Progenitor cell of endocrine pancreas (in vitro differentiated cells): ENCODE measurements around the gene CCDC89. TPM values are rescaled to one million over a fixed set of nuclear protein-coding genes. Genes with fewer than 3 reads are reported as not detected.

Experiments used
- DNase-seq: peaks from one replicate; pipeline ENCODE4 v3.0.0; 2021; ENCODE audit warnings: low spot score; ENCODE audit not compliant: unreplicated experiment
- H3K27ac Mint-ChIP-seq: 2 replicates; pipeline ENCODE4 v1.8.0; 2021; ENCODE audit warnings: mild to moderate bottlenecking, moderate library complexity, mixed read lengths
- H3K27me3 Mint-ChIP-seq: 2 replicates; pipeline ENCODE4 v1.8.0; 2021; ENCODE audit warnings: mixed read lengths
- H3K36me3 Mint-ChIP-seq: 2 replicates; pipeline ENCODE4 v1.8.0; 2022; ENCODE audit warnings: mixed read lengths; ENCODE audit not compliant: insufficient read depth
- H3K4me1 Mint-ChIP-seq: 2 replicates; pipeline ENCODE4 v1.8.0; 2021; ENCODE audit warnings: low read depth, mixed read lengths
- H3K4me3 Mint-ChIP-seq: 2 replicates; pipeline ENCODE4 v1.8.0; 2021; ENCODE audit warnings: low read depth, mild to moderate bottlenecking, moderate library complexity, mixed read lengths
- H3K9me3 Mint-ChIP-seq: 2 replicates; pipeline ENCODE4 v1.8.0; 2021; ENCODE audit warnings: low read depth, mixed read lengths
- CTCF ChIP-seq: fragments of 200-600 bp; sonication (generic); IDR thresholded peaks from one replicate; pipeline ENCODE4 v1.5.0; 2021; ENCODE audit warnings: antibody characterized with exemption, mild to moderate bottlenecking; ENCODE audit not compliant: unreplicated experiment
- total RNA-seq: library from RNA; stranded (reverse); gene quantifications from 2 replicates; pipeline ENCODE4 v1.2.1, GENCODE V29; 2021

CCDC89 gene
- total RNA-seq, 1 donor from 2014 or later: not detected

GRCh38 chr11:85685125-85685819 lies 723 bp downstream of the CCDC89 start:
- H3K27me3 Mint-ChIP-seq: no peaks in the 10 kb centered on the region
- no peaks in the 10 kb centered on the region for H3K36me3 Mint-ChIP-seq
- H3K4me3 Mint-ChIP-seq: no peak overlapping the region
- no peaks in the 10 kb centered on the region for H3K9me3 Mint-ChIP-seq
- TF ChIP-seq CTCF: no peak
- no peak overlapping the region for H3K27ac Mint-ChIP-seq
- DNase-seq: no peak
- H3K4me1 Mint-ChIP-seq: peaks cover 9% of the 10 kb centered on the region

- peaks cover 9% of the 10 kb centered on the region for H3K4me1 Mint-ChIP-seq
- TF ChIP-seq CTCF: no peak
- H3K27me3 Mint-ChIP-seq: no peaks in the 10 kb centered on the region
- H3K4me3 Mint-ChIP-seq: no peak overlapping the region
- DNase-seq: no peak
- H3K9me3 Mint-ChIP-seq: no peaks in the 10 kb centered on the region
- no peaks in the 10 kb centered on the region for H3K36me3 Mint-ChIP-seq
- H3K27ac Mint-ChIP-seq: no peak overlapping the region
These were observed 3.4 kb downstream of the CCDC89 start for GRCh38 chr11:85682330-85683305.

- H3K4me1 Mint-ChIP-seq: peaks cover 4% of the 10 kb centered on the region
- no peaks in the 10 kb centered on the region for H3K9me3 Mint-ChIP-seq
- TF ChIP-seq CTCF: no peak
- H3K27ac Mint-ChIP-seq: no peak overlapping the region
- no peaks in the 10 kb centered on the region for H3K36me3 Mint-ChIP-seq
- H3K27me3 Mint-ChIP-seq: no peaks in the 10 kb centered on the region
- no peak overlapping the region for H3K4me3 Mint-ChIP-seq
- no peak for DNase-seq
These were observed 5.1 kb downstream of the CCDC89 start for GRCh38 chr11:85680897-85681296.

- H3K4me3 Mint-ChIP-seq: no peak overlapping the region
- no peaks in the 10 kb centered on the region for H3K9me3 Mint-ChIP-seq
- H3K27ac Mint-ChIP-seq: no peak overlapping the region
- no peaks in the 10 kb centered on the region for H3K36me3 Mint-ChIP-seq
- peaks cover 4% of the 10 kb centered on the region for H3K4me1 Mint-ChIP-seq
- TF ChIP-seq CTCF: no peak
- H3K27me3 Mint-ChIP-seq: no peaks in the 10 kb centered on the region
- no peak for DNase-seq
These were observed 6.4 kb downstream of the CCDC89 start for GRCh38 chr11:85679576-85679975.

GRCh38 chr11:85673393-85673792 lies 12.6 kb downstream of the CCDC89 start:
- H3K36me3 Mint-ChIP-seq: no peaks in the 10 kb centered on the region
- TF ChIP-seq CTCF: no peak
- H3K27ac Mint-ChIP-seq: no peak overlapping the region
- no peaks in the 10 kb centered on the region for H3K27me3 Mint-ChIP-seq
- no peak for DNase-seq
- H3K4me1 Mint-ChIP-seq: no peaks in the 10 kb centered on the region
- H3K4me3 Mint-ChIP-seq: no peak overlapping the region
- peaks cover 4% of the 10 kb centered on the region for H3K9me3 Mint-ChIP-seq
